Measurements from ENCODE around the gene IL12RB2. TPM values are rescaled to one million over a fixed set of nuclear protein-coding genes. Genes with fewer than 3 reads are reported as not detected.

IL12RB2 gene
- total RNA-seq, 1 experiment from 2014 or later = not detected

GRCh38 chr1:67312615-67313014, 4.9 kb downstream of the IL12RB2 start:
- 0 out of 2 replicates have a peak, but pooled peaks cover 3% of the 10 kb centered on the region for H3K4me1 ChIP-seq (ENCODE audit: insufficient read depth, low read length)
- H3K9me3 ChIP-seq (ENCODE audit: low read length) = no peaks in the 10 kb centered on the region
- ATAC-seq (no peak), DNase-seq (no peak)
- intact Hi-C loops (cut with micrococcal nuclease) = no loop called here
- CTCF ChIA-PET = no interaction called here
- no TSS peak for BruUV-seq (replicated peaks)
- no peaks in the 10 kb centered on the region for H3K27me3 ChIP-seq (ENCODE audit: low read length)
- no peaks in the 10 kb centered on the region for H3F3A ChIP-seq (ENCODE audit: low read length, unreplicated experiment)
- no peaks in the 10 kb centered on the region for H3K79me2 ChIP-seq (ENCODE audit: low read length)
- no peaks in the 10 kb centered on the region for H4K20me1 ChIP-seq (ENCODE audit: low read length)
- no peak overlapping the region for H3K9ac ChIP-seq (ENCODE audit: low read length)
- no peaks in the 10 kb centered on the region for H3K9me2 ChIP-seq (replicated peaks; ENCODE audit: low read length)
- H3K27ac ChIP-seq (ENCODE audit: low read length) = no peak overlapping the region
- TF ChIP-seq EZH2 (IDR thresholded peaks at IDR 0.05; ENCODE audit: low read length, unreplicated experiment) = no peak
- TF ChIP-seq CTCF (conservative IDR thresholded peaks at IDR 0.05; ENCODE audit: low read depth, low read length) = no peak
- no peak for TF ChIP-seq EZH2phosphoT487 (IDR thresholded peaks at IDR 0.05; ENCODE audit: borderline replicate concordance, low read length)
- H2AFZ ChIP-seq (ENCODE audit: low read length) = no peak overlapping the region
- H3K4me3 ChIP-seq (ENCODE audit: low read length) = no peak overlapping the region
- POLR2A ChIA-PET (ENCODE audit: unreplicated experiment) = no interaction called here
- no peaks in the 10 kb centered on the region for H3K36me3 ChIP-seq (ENCODE audit: low read depth, low read length)
- no peak overlapping the region for H3K4me2 ChIP-seq (ENCODE audit: low read length)

GRCh38 chr1:67313934-67314671, 6.4 kb downstream of the IL12RB2 start:
- no peak overlapping the region for H3K9ac ChIP-seq (ENCODE audit: low read length)
- no peaks in the 10 kb centered on the region for H3K36me3 ChIP-seq (ENCODE audit: low read depth, low read length)
- no peak overlapping the region for H3K27ac ChIP-seq (ENCODE audit: low read length)
- H3F3A ChIP-seq (ENCODE audit: low read length, unreplicated experiment) = no peaks in the 10 kb centered on the region
- no peak overlapping the region for H3K4me3 ChIP-seq (ENCODE audit: low read length)
- ChIA-PET POLR2A (ENCODE audit: unreplicated experiment) (no interaction called here), CTCF (no interaction called here)
- no peaks in the 10 kb centered on the region for H3K9me3 ChIP-seq (ENCODE audit: low read length)
- H3K4me1 ChIP-seq (ENCODE audit: insufficient read depth, low read length) = 0 out of 2 replicates have a peak, but pooled peaks cover 3% of the 10 kb centered on the region
- no peaks in the 10 kb centered on the region for H3K79me2 ChIP-seq (ENCODE audit: low read length)
- intact Hi-C loops (cut with micrococcal nuclease) = no loop called here
- no peaks in the 10 kb centered on the region for H3K9me2 ChIP-seq (replicated peaks; ENCODE audit: low read length)
- DNase-seq = no peak
- no peak for TF ChIP-seq EZH2 (IDR thresholded peaks at IDR 0.05; ENCODE audit: low read length, unreplicated experiment)
- no peak for TF ChIP-seq CTCF (conservative IDR thresholded peaks at IDR 0.05; ENCODE audit: low read depth, low read length)
- TF ChIP-seq EZH2phosphoT487 (IDR thresholded peaks at IDR 0.05; ENCODE audit: borderline replicate concordance, low read length) = no peak
- H3K27me3 ChIP-seq (ENCODE audit: low read length) = no peaks in the 10 kb centered on the region
- H3K4me2 ChIP-seq (ENCODE audit: low read length) = no peak overlapping the region
- no TSS peak for BruUV-seq (replicated peaks)
- peak; percentile 21; the same call in 1 of the 2 replicates for ATAC-seq
- H2AFZ ChIP-seq (ENCODE audit: low read length) = no peak overlapping the region
- no peaks in the 10 kb centered on the region for H4K20me1 ChIP-seq (ENCODE audit: low read length)

GRCh38 chr1:67314696-67315095, 7.0 kb downstream of the IL12RB2 start:
- Histone ChIP-seq H2AFZ (ENCODE audit: low read length) (no peak overlapping the region), H3K4me1 (ENCODE audit: insufficient read depth, low read length) (0 out of 2 replicates have a peak, but pooled peaks cover 3% of the 10 kb centered on the region), H3K79me2 (ENCODE audit: low read length) (no peaks in the 10 kb centered on the region), H3K4me2 (ENCODE audit: low read length) (peak overlapping the region; percentile 39; the same call in 1 of the 2 replicates), H3K4me3 (ENCODE audit: low read length) (no peak overlapping the region), H3K9me3 (ENCODE audit: low read length) (no peaks in the 10 kb centered on the region), H3K9me2 (replicated peaks; ENCODE audit: low read length) (no peaks in the 10 kb centered on the region), H4K20me1 (ENCODE audit: low read length) (no peaks in the 10 kb centered on the region), H3K27me3 (ENCODE audit: low read length) (no peaks in the 10 kb centered on the region; the same call in 1 of the 2 replicates), H3K27ac (ENCODE audit: low read length) (no peak overlapping the region), H3K9ac (ENCODE audit: low read length) (no peak overlapping the region), H3F3A (ENCODE audit: low read length, unreplicated experiment) (no peaks in the 10 kb centered on the region), H3K36me3 (ENCODE audit: low read depth, low read length) (no peaks in the 10 kb centered on the region)
- intact Hi-C loops (cut with micrococcal nuclease) = no loop called here
- POLR2A ChIA-PET (ENCODE audit: unreplicated experiment) = no interaction called here
- peak; percentile 85 for ATAC-seq
- peak; percentile 53 for DNase-seq
- no peak for TF ChIP-seq EZH2phosphoT487 (IDR thresholded peaks at IDR 0.05; ENCODE audit: borderline replicate concordance, low read length)
- no peak for TF ChIP-seq EZH2 (IDR thresholded peaks at IDR 0.05; ENCODE audit: low read length, unreplicated experiment)
- no peak for TF ChIP-seq CTCF (conservative IDR thresholded peaks at IDR 0.05; ENCODE audit: low read depth, low read length)
- BruUV-seq (replicated peaks) = no TSS peak
- CTCF ChIA-PET = no interaction called here
